ENCODE measurements around the gene DLG2. TPM values are rescaled to one million over a fixed set of nuclear protein-coding genes. Genes with fewer than 3 reads are reported as not detected.

Gene DLG2
- total RNA-seq, 2 experiments from 2014 or later = 2.0 to 2.1 TPM

DNA sequence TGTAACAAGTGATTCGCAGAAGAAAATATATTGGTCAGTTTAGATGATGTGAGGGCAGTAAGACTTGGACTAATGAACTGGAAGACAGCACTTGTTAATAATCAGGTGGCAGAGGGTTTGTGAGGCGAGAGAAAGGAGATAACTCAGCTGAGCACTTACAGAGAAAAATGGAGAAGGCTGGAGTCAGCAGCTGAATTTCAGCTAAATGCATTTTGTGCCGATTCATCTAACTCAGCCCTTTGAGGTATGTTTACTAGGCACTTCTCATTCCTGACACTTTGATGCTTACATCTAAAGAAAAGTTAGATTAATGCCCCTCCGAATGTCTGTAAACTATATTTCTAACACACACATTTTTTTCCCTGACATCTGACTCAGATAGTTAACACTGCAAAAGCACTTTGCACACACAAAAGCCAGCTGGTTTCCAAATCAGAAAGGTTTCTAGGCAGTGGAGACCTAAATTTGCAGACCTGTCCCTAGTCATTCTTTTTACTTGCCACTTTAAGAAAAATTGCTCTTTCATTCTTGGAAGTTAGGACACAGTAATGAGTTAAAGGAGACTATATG is 1481.4 kb downstream of the DLG2 start:
- ATAC-seq (ENCODE audit: poor library complexity) (no peak), DNase-seq (no peak)
- no peak overlapping the region for H3K27ac ChIP-seq (ENCODE audit: low read depth in 1 of 2, low read length in 2 of 2)
- H3K9me3 ChIP-seq (ENCODE audit: control insufficient read depth in 1 of 2, insufficient read depth in 1 of 2, low read length in 2 of 2) = no peaks in the 10 kb centered on the region
- Mint-ChIP-seq H3K4me1 (ENCODE audit: low read depth) (no peaks in the 10 kb centered on the region), H3K27ac (no peak overlapping the region), H3K36me3 (ENCODE audit: low read depth) (no peaks in the 10 kb centered on the region), H3K27me3 (no peaks in the 10 kb centered on the region), H3K9me3 (peaks cover 9% of the 10 kb centered on the region), H3K4me3 (no peak overlapping the region)
- ChIA-PET CTCF (no interaction called here), POLR2A (no interaction called here)
- H3K4me1 ChIP-seq (ENCODE audit: insufficient read depth, low read length) = no peaks in the 10 kb centered on the region
- TF ChIP-seq, protein P1, sequence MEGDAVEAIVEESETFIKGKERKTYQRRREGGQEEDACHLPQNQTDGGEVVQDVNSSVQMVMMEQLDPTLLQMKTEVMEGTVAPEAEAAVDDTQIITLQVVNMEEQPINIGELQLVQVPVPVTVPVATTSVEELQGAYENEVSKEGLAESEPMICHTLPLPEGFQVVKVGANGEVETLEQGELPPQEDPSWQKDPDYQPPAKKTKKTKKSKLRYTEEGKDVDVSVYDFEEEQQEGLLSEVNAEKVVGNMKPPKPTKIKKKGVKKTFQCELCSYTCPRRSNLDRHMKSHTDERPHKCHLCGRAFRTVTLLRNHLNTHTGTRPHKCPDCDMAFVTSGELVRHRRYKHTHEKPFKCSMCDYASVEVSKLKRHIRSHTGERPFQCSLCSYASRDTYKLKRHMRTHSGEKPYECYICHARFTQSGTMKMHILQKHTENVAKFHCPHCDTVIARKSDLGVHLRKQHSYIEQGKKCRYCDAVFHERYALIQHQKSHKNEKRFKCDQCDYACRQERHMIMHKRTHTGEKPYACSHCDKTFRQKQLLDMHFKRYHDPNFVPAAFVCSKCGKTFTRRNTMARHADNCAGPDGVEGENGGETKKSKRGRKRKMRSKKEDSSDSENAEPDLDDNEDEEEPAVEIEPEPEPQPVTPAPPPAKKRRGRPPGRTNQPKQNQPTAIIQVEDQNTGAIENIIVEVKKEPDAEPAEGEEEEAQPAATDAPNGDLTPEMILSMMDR (IDR thresholded peaks at IDR 0.05) = no peak
- no peak overlapping the region for H3K4me3 ChIP-seq (ENCODE audit: low read length)
- intact Hi-C loops (cut with DNase I, micrococcal nuclease) = loop anchor here in 1 of 2 experiments (5.0 kb wide), 1 partner anchor 328 kb away; no protein-coding TSS in a partner anchor
- no peaks in the 10 kb centered on the region for H3K27me3 ChIP-seq (ENCODE audit: control insufficient read depth in 1 of 2, insufficient read depth in 2 of 2, low read length in 2 of 2)
- no peaks in the 10 kb centered on the region for H3K36me3 ChIP-seq (ENCODE audit: insufficient read depth, low read length)

DNA sequence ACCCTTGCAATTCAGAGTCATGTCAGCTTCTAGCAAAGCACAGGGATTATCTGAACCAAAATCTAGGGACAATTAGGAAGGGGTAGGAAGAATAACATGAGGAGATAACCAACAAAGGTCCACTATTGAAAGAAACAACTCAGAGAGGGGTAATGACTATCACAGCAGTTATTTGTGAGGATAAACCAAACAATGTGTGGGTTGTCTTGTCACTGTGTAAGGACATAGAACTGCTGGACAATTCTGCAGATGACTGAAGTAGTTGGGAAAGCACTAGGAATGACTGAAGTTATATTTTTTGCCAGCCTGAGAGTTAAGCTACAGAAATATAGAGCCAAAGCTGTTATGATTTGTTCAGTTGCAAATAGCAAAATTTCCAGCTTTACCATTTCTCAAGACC is 1482.6 kb downstream of the DLG2 start:
- H3K27ac Mint-ChIP-seq = no peak overlapping the region
- DNase-seq (no peak), ATAC-seq (ENCODE audit: poor library complexity) (no peak)
- no peaks in the 10 kb centered on the region for H3K36me3 Mint-ChIP-seq (ENCODE audit: low read depth)
- TF ChIP-seq, protein P1 (IDR thresholded peaks at IDR 0.05) = no peak
- no peaks in the 10 kb centered on the region for H3K9me3 ChIP-seq (ENCODE audit: control insufficient read depth in 1 of 2, insufficient read depth in 1 of 2, low read length in 2 of 2)
- no peak overlapping the region for H3K27ac ChIP-seq (ENCODE audit: low read depth in 1 of 2, low read length in 2 of 2)
- no peaks in the 10 kb centered on the region for H3K27me3 ChIP-seq (ENCODE audit: control insufficient read depth in 1 of 2, insufficient read depth in 2 of 2, low read length in 2 of 2)
- H3K27me3 Mint-ChIP-seq = no peaks in the 10 kb centered on the region
- no peak overlapping the region for H3K4me3 ChIP-seq (ENCODE audit: low read length)
- H3K4me1 ChIP-seq (ENCODE audit: insufficient read depth, low read length) = no peaks in the 10 kb centered on the region
- POLR2A ChIA-PET = no interaction called here
- H3K36me3 ChIP-seq (ENCODE audit: insufficient read depth, low read length) = no peaks in the 10 kb centered on the region
- peaks cover 6% of the 10 kb centered on the region for H3K9me3 Mint-ChIP-seq
- no peaks in the 10 kb centered on the region for H3K4me1 Mint-ChIP-seq (ENCODE audit: low read depth)
- intact Hi-C loops (cut with DNase I, micrococcal nuclease) = no loop called here
- CTCF ChIA-PET = no interaction called here
- H3K4me3 Mint-ChIP-seq = no peak overlapping the region

DNA sequence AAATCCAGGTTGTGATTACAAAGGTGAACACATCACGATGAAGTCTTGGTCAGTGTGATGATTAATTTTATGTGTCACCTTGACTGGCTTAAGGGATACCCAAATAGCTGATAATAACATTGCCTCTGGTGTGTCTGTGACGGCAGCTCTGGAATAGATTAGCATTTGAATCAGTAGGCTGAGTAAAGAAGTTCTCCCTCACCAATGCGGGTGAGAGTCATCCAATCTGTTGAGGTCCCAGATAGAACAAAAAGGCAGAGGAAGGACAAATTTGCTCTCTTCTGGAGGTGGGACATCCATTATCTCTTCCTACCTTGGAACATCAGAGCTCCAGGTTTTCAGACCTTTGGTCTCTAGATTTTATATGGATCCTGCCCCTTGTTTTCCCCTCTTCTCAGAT is 1484.7 kb downstream of the DLG2 start:
- no peaks in the 10 kb centered on the region for H3K27me3 ChIP-seq (ENCODE audit: control insufficient read depth in 1 of 2, insufficient read depth in 2 of 2, low read length in 2 of 2)
- H3K36me3 ChIP-seq (ENCODE audit: insufficient read depth, low read length) = no peaks in the 10 kb centered on the region
- Mint-ChIP-seq H3K36me3 (ENCODE audit: low read depth) (no peaks in the 10 kb centered on the region), H3K4me1 (ENCODE audit: low read depth) (no peaks in the 10 kb centered on the region), H3K9me3 (peaks cover 12% of the 10 kb centered on the region), H3K27me3 (no peaks in the 10 kb centered on the region), H3K27ac (no peak overlapping the region), H3K4me3 (no peak overlapping the region)
- intact Hi-C loops (cut with DNase I, micrococcal nuclease) = no loop called here
- POLR2A ChIA-PET = no interaction called here
- CTCF ChIA-PET = no interaction called here
- no peak for DNase-seq
- ATAC-seq (ENCODE audit: poor library complexity) = no peak
- H3K9me3 ChIP-seq (ENCODE audit: control insufficient read depth in 1 of 2, insufficient read depth in 1 of 2, low read length in 2 of 2) = peaks cover 0 to 4% of the 10 kb centered on the region in 2 experiments
- no peaks in the 10 kb centered on the region for H3K4me1 ChIP-seq (ENCODE audit: insufficient read depth, low read length)
- TF ChIP-seq, protein P1 (IDR thresholded peaks at IDR 0.05) = no peak
- no peak overlapping the region for H3K4me3 ChIP-seq (ENCODE audit: low read length)
- H3K27ac ChIP-seq (ENCODE audit: low read depth in 1 of 2, low read length in 2 of 2) = no peak overlapping the region
